T-helper 2 cell treated with Interferon-gamma antibody and Interleukin-4, amounts not matched to agents 5 μg/mL and 100 μg/mL, for 36 hours (primary cell): ENCODE measurements around the gene CLCN7.

ENCODE experiments used
- DNase-seq: peaks from one replicate; pipeline ENCODE4 v3.0.0; 2021; ENCODE audit warnings: low spot score
- H3K27ac Mint-ChIP-seq: one replicate; pipeline ENCODE4 v1.8.0; 2021; ENCODE audit warnings: mild to moderate bottlenecking, mixed read lengths
- H3K27me3 Mint-ChIP-seq: one replicate; pipeline ENCODE4 v1.8.0; 2021; ENCODE audit warnings: low read depth, mixed read lengths
- H3K36me3 Mint-ChIP-seq: one replicate; pipeline ENCODE4 v1.8.0; 2021; ENCODE audit warnings: low read depth, mixed read lengths
- H3K4me1 Mint-ChIP-seq: one replicate; pipeline ENCODE4 v1.8.0; 2021; ENCODE audit warnings: low read depth, mixed read lengths
- H3K4me3 Mint-ChIP-seq: one replicate; pipeline ENCODE4 v1.8.0; 2022; ENCODE audit warnings: mild to moderate bottlenecking, moderate library complexity, mixed read lengths
- H3K9me3 Mint-ChIP-seq: one replicate; pipeline ENCODE4 v1.8.0; 2021; ENCODE audit warnings: mixed read lengths

Gene CLCN7

DNA sequence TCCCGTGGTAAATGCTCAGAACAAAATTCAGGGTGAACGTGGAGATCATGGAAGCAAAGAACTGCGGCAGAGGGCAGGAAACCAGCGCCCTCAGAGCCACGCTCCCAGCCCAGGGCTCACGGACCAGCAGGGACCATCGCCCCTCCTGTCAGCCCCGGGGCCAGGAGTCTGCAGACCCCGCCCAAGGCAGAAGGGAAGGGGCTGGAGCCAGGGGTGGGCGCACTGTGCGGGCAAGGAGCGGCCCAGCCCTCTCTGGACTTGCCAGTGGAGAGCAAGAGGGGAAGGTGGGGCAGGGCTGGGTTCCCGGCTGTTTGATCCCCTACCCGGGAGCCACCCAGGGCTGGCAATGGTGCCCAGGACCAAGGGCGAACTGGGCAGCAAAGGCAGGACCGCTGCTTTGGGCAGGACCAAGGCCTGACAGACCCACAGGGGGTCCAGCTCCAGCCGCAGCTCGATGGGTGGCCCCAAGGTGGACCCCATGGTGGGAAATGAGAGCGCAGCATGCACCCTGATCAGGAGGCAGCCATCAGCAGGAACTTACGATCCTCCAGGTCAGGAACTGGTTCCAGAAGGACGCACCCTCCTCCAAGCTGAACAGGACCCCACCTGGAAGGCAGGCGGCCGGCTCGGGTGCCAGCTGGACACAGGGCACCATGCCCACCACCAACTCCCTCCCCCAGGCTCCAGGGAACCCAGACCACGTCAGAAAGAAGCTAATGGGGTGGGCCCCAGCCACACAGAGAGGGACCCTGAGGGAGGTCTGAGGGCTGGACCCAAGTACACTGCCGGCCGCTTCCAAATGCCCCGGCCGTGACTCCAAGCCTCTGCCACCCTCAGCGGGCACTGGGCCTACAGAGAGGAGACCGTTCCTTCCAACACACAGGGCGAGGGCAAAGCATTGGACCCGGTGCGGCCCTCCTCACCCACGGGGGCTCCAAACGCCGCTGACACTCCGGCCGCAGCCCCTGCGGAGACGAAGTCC lies 19.3 kb downstream of the CLCN7 start:
- Mint-ChIP-seq H3K9me3 (no peaks in the 10 kb centered on the region), H3K27me3 (no peaks in the 10 kb centered on the region), H3K4me1 (no peaks in the 10 kb centered on the region), H3K36me3 (no peaks in the 10 kb centered on the region), H3K4me3 (no peak overlapping the region), H3K27ac (no peak overlapping the region)
- DNase-seq: no peak

DNA sequence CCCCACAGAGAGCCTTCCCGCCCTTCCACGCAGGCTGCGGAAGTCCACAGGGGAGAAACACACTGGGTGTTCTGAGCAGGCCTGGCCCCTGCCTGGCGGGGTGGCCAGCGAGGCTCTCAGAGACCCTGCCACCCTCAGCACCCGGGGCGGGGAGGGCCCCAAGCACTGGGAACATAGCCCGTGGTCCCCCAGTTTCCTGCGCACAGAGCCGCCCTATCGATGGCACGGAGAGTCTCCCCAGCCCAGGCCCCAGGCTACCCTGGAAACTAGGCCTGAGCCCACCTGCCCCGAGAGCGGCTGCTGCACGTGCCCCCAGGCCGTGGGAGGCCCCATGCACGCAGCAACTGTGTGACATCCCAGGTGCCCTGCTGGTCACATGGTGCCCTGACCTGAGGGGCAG lies 20.3 kb downstream of the CLCN7 start:
- no peak for DNase-seq
- Mint-ChIP-seq H3K36me3 (no peaks in the 10 kb centered on the region), H3K27me3 (no peaks in the 10 kb centered on the region), H3K27ac (no peak overlapping the region), H3K9me3 (no peaks in the 10 kb centered on the region), H3K4me3 (no peak overlapping the region), H3K4me1 (no peaks in the 10 kb centered on the region)

DNA sequence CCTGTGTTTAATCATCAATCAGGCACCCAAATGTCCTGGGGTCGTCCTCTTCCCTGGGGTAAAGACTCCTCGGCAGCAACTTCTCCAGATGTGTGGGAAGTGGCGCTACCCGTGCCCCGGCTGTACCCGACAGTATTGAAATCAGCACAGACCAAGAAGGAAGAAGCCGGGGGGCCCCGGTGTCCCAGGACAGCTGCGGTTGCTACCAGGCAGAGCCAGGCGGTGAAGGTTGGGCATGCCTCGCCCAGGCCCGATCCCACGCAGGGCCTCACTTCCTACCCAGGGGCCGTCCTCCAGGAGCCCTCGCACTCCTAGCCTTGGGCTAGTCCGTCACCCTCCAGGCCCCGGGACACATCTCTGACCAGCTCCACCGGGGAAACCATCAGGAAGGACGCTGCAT lies 21.5 kb downstream of the CLCN7 start:
- Mint-ChIP-seq H3K4me1 (no peaks in the 10 kb centered on the region), H3K36me3 (no peaks in the 10 kb centered on the region), H3K9me3 (no peaks in the 10 kb centered on the region), H3K27me3 (no peaks in the 10 kb centered on the region), H3K27ac (no peak overlapping the region), H3K4me3 (no peak overlapping the region)
- no peak for DNase-seq

DNA sequence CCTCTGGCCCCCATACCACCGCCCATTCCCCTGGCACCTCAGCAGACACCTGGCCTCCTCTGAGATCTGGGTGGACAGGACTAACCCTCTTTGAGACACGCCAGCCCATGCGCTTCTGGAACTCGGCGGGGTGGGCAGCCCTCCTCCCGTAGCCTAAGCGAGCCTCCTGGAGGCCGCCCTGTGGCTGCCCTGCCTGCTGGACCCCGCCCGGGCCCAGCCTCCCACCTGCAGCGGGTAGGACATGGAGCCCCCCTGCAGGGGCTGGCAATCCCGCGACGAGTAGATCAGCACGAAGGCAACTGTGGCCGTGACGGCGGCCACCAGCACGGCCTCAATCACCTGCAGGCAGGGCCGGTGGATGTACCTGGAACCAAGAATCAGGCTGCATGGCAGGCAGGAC lies 22.3 kb downstream of the CLCN7 start:
- Mint-ChIP-seq H3K27ac (no peak overlapping the region), H3K4me1 (no peaks in the 10 kb centered on the region), H3K36me3 (no peaks in the 10 kb centered on the region), H3K9me3 (no peaks in the 10 kb centered on the region), H3K27me3 (no peaks in the 10 kb centered on the region), H3K4me3 (no peak overlapping the region)
- no peak for DNase-seq

DNA sequence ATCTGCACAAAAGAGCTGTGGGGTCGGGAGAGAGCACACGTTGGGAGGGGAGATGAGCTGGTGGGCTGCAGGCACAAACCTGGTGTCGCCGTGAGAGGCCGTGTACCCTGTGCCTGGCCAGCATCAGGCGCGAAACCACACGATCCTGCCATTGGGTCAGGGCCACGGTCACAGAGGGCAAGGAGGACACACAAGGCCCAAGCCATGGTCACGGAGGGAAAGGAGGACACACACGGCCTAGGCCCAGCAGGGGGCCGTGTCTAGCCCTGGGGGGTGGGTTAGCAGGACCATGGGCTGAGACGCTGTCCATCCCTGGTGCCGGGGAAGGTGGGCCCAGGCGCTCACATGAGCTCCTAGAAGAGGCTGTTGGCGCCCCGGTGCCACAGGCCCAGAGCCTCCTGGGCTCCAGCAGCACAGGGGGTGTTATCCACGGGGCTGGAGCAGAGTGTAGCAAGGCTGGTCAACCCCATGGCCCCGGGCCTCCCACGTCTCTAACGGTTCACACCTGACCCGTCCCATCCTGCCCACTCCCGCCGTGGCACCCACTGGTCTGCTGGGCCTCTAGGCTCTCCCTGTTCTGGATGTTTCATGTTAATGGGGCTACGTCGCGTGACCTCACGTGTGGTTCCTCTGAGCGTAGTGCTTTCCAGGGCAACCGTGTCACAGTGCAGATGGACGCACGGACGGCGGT lies 23.0 kb downstream of the CLCN7 start:
- Mint-ChIP-seq H3K27me3 (no peaks in the 10 kb centered on the region), H3K27ac (no peak overlapping the region), H3K36me3 (no peaks in the 10 kb centered on the region), H3K4me3 (no peak overlapping the region), H3K9me3 (no peaks in the 10 kb centered on the region), H3K4me1 (no peaks in the 10 kb centered on the region)
- no peak for DNase-seq

DNA sequence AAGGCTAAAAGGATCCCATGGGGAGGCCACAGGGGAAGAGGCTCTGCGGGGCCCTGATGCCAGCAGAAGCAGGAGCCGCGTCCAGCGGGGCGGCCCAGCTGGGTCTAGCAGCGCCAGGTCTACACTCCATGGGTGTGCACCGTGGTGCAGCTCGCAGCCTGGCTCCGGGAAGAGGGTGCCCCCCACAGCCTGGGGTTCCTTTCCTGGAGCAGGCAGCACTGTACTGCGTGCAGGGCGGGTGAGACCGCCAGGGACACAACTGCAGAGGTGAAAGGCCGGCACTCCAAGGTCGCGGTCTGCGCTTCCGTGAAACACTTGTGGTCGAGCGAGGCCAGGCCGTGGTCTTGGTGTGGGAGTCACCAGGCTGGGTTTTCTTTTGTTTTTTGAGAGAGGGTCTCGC lies 24.0 kb downstream of the CLCN7 start:
- H3K9me3 Mint-ChIP-seq: no peaks in the 10 kb centered on the region
- no peak overlapping the region for H3K4me3 Mint-ChIP-seq

DNA sequence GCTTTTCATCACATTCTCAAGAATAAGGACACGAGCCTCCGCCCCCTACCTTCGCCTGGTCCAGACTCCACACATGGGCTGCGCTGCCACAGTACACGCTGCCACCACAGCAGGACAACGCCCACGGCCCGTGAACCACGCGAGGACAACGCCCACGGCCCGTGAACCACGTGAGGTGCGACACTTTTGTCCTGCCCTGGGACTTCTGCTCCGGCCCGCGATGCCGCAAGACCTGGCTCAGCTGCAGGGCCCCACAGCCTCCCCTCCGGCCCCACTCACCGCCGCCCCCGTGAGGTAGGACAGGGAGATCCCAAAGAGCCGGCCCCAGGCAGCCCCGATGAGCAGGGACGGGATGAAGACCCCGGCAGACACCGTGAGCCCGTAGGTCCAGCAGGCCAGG lies 24.6 kb downstream of the CLCN7 start:
- no peaks in the 10 kb centered on the region for H3K4me1 Mint-ChIP-seq
- H3K4me3 Mint-ChIP-seq: no peak overlapping the region
- no peaks in the 10 kb centered on the region for H3K9me3 Mint-ChIP-seq
- no peak for DNase-seq
- peak overlapping the region; percentile 55 for H3K27ac Mint-ChIP-seq
- H3K27me3 Mint-ChIP-seq: no peaks in the 10 kb centered on the region
- H3K36me3 Mint-ChIP-seq: no peaks in the 10 kb centered on the region

More for the DNA sequence above, 24.0 kb downstream of the CLCN7 start:
- Mint-ChIP-seq H3K36me3 (no peaks in the 10 kb centered on the region), H3K27me3 (no peaks in the 10 kb centered on the region), H3K4me1 (no peaks in the 10 kb centered on the region), H3K27ac (no peak overlapping the region)
- DNase-seq: no peak

DNA sequence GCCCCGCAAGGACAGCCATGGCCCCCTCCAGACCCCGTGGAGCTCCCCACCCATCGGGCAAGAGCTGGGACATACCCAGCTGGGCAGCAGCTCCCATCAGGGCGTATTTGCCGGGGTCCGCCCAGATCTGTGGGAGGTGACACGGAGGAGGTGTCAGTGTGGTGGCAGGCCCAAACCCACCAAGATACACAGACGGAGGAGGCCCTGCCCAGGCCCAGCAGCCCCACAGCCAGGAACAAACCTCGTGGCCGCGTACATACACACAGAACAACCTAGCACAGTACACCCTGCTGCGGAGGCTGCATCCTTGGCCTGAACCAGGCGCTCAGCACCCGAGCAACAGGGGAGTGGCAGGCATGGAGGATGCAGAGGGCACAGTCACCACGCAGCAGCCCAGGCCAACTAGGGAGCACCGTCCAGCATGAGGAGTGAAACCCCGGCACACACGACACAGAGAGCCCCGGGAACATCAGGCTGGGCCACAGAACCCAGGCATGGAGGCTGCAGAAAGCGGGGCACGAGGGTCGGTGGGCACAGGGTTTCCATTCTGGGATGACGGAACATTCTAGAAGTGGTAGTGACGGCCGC lies 25.5 kb downstream of the CLCN7 start:
- H3K4me3 Mint-ChIP-seq: no peak overlapping the region
- no peaks in the 10 kb centered on the region for H3K4me1 Mint-ChIP-seq
- H3K9me3 Mint-ChIP-seq: no peaks in the 10 kb centered on the region
- no peak for DNase-seq
- H3K27ac Mint-ChIP-seq: no peak overlapping the region
- H3K36me3 Mint-ChIP-seq: no peaks in the 10 kb centered on the region
- H3K27me3 Mint-ChIP-seq: no peaks in the 10 kb centered on the region

DNA sequence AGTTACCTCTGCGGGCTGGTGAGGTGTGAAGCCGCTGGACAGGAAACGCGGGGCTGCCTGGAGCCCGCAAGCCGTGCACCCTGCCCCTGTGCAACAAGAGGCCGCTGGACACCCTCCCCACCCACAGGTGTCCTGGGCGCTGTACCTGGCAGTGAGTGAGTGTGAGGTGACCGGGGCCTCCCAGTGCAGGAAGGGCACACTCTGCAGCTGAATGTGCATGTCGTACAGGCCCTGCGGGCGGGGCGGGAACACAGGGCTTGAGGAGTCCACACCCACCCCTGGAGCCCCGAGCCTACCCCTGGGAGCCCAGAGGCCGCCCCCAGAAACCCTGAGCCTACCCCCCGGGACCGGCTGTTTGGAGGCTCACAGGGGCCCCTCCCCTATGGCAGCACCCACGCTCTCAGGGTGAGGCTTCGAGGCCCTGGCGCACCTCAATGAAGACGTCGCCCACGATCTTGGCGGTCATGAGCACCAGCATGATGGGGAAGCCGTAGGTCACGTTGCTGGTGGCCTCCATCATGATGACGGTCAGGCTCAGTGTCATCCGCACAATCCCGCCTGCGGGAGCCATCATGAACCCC lies 26.2 kb downstream of the CLCN7 start:
- Mint-ChIP-seq H3K9me3 (no peaks in the 10 kb centered on the region), H3K36me3 (no peaks in the 10 kb centered on the region), H3K4me3 (no peak overlapping the region), H3K4me1 (no peaks in the 10 kb centered on the region), H3K27ac (no peak overlapping the region), H3K27me3 (no peaks in the 10 kb centered on the region)
- no peak for DNase-seq

DNA sequence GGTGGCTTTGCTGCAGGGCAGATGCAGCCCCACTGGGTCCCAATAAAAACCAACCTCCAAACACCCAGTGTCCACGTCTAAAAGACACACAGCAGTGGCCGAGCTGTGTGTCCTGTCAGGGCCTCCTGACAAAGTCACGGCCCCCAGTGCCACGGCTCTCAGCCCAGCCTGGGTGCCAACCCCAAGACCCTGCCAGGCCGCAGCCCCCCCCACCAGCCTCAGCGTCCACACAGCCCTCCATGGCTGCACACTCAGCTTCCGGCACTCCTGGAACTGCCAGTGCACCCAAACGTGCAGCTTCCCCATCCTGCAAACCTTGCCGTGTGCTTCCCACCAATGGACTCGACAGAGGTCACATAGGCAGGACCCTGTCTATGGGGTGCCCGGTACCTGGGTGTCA lies 26.9 kb downstream of the CLCN7 start:
- DNase-seq: no peak
- H3K4me1 Mint-ChIP-seq: no peaks in the 10 kb centered on the region
- H3K36me3 Mint-ChIP-seq: no peaks in the 10 kb centered on the region
- no peak overlapping the region for H3K27ac Mint-ChIP-seq
- H3K27me3 Mint-ChIP-seq: no peaks in the 10 kb centered on the region
- H3K9me3 Mint-ChIP-seq: no peaks in the 10 kb centered on the region
- H3K4me3 Mint-ChIP-seq: no peak overlapping the region

DNA sequence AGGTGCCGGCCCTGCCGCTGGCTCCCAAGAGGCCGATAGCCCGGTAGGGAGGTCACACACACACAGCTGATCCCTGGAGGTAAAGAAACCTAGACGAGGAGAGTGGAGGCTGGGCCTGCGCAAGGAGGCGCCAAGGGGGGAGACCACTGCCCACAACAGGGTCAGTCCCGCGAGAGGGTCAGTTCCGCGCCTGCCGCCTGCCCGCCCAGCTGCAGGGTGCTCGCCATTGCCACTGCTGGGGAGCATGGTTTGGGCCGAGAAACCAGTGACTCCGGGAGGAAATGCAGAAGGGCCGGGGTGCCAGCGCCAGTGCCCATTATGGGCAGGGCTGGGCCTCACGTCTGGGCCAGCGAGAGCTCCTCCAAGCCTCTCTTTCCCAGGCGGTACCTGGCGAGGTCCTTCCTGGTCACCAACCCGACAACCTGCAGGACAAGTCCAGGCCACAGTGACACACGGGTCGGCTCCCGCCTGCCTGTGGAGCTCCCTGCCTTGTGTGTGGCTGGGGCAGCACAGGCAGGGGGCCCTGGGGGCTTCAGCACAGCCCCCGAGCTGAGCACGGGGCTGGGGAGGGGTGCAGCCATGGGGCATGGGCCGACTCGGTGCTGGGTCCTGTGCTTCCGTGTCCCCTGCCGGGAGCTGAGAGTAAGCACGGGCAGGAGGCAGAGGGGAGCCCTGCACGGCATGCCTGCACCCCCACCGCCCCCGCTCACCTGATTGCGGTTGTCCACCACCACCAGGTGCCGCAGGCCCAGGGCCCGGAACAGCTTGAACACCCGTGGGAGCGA lies 28.3 kb downstream of the CLCN7 start:
- Mint-ChIP-seq H3K27me3 (no peaks in the 10 kb centered on the region), H3K27ac (no peak overlapping the region), H3K4me1 (no peaks in the 10 kb centered on the region), H3K9me3 (no peaks in the 10 kb centered on the region), H3K36me3 (no peaks in the 10 kb centered on the region), H3K4me3 (no peak overlapping the region)
- no peak for DNase-seq

DNA sequence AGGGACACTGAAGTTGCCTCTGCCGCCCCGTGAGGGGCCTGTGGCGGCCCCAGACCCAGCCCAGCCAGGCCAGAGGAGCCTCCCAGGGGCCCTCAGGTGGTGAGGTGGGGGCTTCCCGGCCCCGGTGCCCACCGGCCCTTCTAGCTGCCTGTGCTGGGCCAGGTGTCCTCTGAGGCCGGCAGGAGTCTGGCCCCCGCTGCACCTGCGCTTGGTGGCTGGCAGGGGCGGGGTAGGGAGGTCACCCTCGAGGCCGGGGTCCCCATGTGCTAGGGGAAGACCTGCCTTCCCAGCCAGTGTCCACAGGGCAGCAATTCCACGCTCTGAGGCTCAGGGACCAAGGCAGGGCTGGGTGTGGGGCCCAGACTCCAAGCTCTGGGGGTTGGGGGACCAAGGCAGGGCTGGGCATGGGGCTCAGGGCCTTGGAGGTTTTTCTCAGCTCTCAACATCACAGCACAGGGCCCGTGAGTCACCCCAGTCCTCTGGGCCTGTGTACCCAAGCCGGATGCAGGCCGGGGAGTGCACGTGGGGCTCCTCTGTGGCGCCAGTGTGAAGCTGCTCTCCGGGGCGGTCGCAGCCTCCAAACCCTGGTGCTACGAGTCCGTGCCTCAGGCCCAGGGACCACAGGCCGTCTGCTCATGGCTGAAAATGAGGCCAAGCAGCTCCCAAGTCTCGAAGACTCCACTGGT lies 29.2 kb downstream of the CLCN7 start:
- H3K9me3 Mint-ChIP-seq: no peaks in the 10 kb centered on the region
- H3K4me1 Mint-ChIP-seq: no peaks in the 10 kb centered on the region
- H3K27me3 Mint-ChIP-seq: no peaks in the 10 kb centered on the region
- DNase-seq: no peak
- H3K27ac Mint-ChIP-seq: no peak overlapping the region
- no peaks in the 10 kb centered on the region for H3K36me3 Mint-ChIP-seq
- H3K4me3 Mint-ChIP-seq: no peak overlapping the region
